Neuronal stem cell (in vitro differentiated cells): Measurements from ENCODE around the gene PRKCB.

Experiments used
- DNase-seq: peaks from one replicate; pipeline ENCODE4 v3.0.0-alpha.2; 2013; ENCODE audit warnings: low spot score
- H2AFZ ChIP-seq: one replicate; pipeline ENCODE4 v1.6.1; 2013; ENCODE audit warnings: mild to moderate bottlenecking, low read length, inconsistent platforms
- H2AK5ac ChIP-seq: 2 replicates; pipeline ENCODE4 v1.6.1; 2013; ENCODE audit warnings: low read depth, mild to moderate bottlenecking, inconsistent platforms, low read length, moderate library complexity, mixed read lengths
- H2BK120ac ChIP-seq: 2 replicates; pipeline ENCODE4 v1.6.1; 2013; ENCODE audit warnings: low read depth, mild to moderate bottlenecking, inconsistent platforms, low read length, moderate library complexity, mixed read lengths
- H2BK12ac ChIP-seq: one replicate; pipeline ENCODE4 v1.6.1; 2013; ENCODE audit warnings: low read length, inconsistent platforms
- H2BK15ac ChIP-seq: 2 replicates; pipeline ENCODE4 v1.6.1; 2013; ENCODE audit warnings: mild to moderate bottlenecking, low read length, inconsistent platforms, mixed read lengths
- H2BK5ac ChIP-seq: one replicate; pipeline ENCODE4 v1.6.1; 2013; ENCODE audit warnings: inconsistent platforms, mild to moderate bottlenecking, low read length, moderate library complexity
- H3K14ac ChIP-seq: one replicate; pipeline ENCODE4 v1.6.1; 2013; ENCODE audit warnings: low read length, inconsistent platforms
- H3K18ac ChIP-seq: 2 replicates; pipeline ENCODE4 v1.6.1; 2013; ENCODE audit warnings: low read length, inconsistent platforms
- H3K23ac ChIP-seq: 2 replicates; pipeline ENCODE4 v1.6.1; 2013; ENCODE audit warnings: low read depth, mild to moderate bottlenecking, mixed read lengths, low read length, inconsistent platforms; ENCODE audit not compliant: poor library complexity
- H3K27ac ChIP-seq: replicated peaks from 3 replicates; pipeline ENCODE4 v1.5.1; 2013; ENCODE audit warnings: low read length, inconsistent platforms
- H3K27me3 ChIP-seq, 3 experiments: 2 replicates each; pipeline ENCODE4 v1.6.1; 2013; ENCODE audit warnings: low read length in 3 of 3, mild to moderate bottlenecking in 2 of 3, inconsistent platforms in 1 of 3, low read depth in 1 of 3, mixed read lengths in 1 of 3, moderate library complexity in 1 of 3; ENCODE audit not compliant: control insufficient read depth in 3 of 3, insufficient read depth in 3 of 3
- H3K36me3 ChIP-seq, 2 donors: replicated peaks in 1 of 2; 2 replicates each; pipeline ENCODE4 v1.6.1; 2013; ENCODE audit warnings: low read length in 2 of 2; ENCODE audit not compliant: control insufficient read depth in 2 of 2, insufficient read depth in 2 of 2
- H3K4ac ChIP-seq: 2 replicates; pipeline ENCODE4 v1.6.1; 2013; ENCODE audit warnings: inconsistent platforms, mild to moderate bottlenecking, low read length, moderate library complexity
- H3K4me1 ChIP-seq, 2 donors: 1 replicate in 1 of 2; 2 replicates in 1 of 2; pipeline ENCODE4 v1.6.1; 2013; ENCODE audit warnings: low read length in 2 of 2, low read depth in 1 of 2; ENCODE audit not compliant: control insufficient read depth in 2 of 2, insufficient read depth in 1 of 2
- H3K4me2 ChIP-seq: one replicate; pipeline ENCODE4 v1.6.1; 2013; ENCODE audit warnings: mild to moderate bottlenecking, low read length, inconsistent platforms; ENCODE audit not compliant: insufficient read depth, poor library complexity, severe bottlenecking
- H3K4me3 ChIP-seq, 2 donors: 2 replicates each; pipeline ENCODE4 v1.5.1; 2013; ENCODE audit warnings: low read length in 2 of 2, mild to moderate bottlenecking in 2 of 2, inconsistent platforms in 1 of 2, moderate library complexity in 1 of 2
- H3K79me1 ChIP-seq: one replicate; pipeline ENCODE4 v1.6.1; 2013; ENCODE audit warnings: low read depth, mild to moderate bottlenecking, inconsistent platforms, low read length, moderate library complexity
- H3K9ac ChIP-seq: one replicate; pipeline ENCODE4 v1.6.1; 2013; ENCODE audit warnings: mild to moderate bottlenecking, low read depth, low read length, inconsistent platforms; ENCODE audit not compliant: poor library complexity
- H3K9me3 ChIP-seq, 2 donors: replicated peaks in 1 of 2; 2 replicates each; pipeline versions ENCODE3 to v1.6.1; 2013; ENCODE audit warnings: low read length in 2 of 2, mild to moderate bottlenecking in 2 of 2, inconsistent platforms in 1 of 2, low read depth in 1 of 2, mixed read lengths in 1 of 2, moderate library complexity in 1 of 2; ENCODE audit not compliant: control insufficient read depth in 2 of 2, insufficient read depth in 1 of 2
- H4K8ac ChIP-seq: one replicate; pipeline ENCODE4 v1.6.1; 2013; ENCODE audit warnings: low read depth, mild to moderate bottlenecking, inconsistent platforms, low read length, moderate library complexity
- H4K91ac ChIP-seq: one replicate; pipeline ENCODE4 v1.6.1; 2013; ENCODE audit warnings: low read length, low read depth, mild to moderate bottlenecking, inconsistent platforms; ENCODE audit not compliant: poor library complexity
- WGBS, 2 donors: extraction: QIAGEN DNeasy Blood & Tissue Kit; methylation state at CpG; one replicate each; pipeline ENCODE4 v1.1.7; 2013; ENCODE audit warnings: missing lambda C conversion rate in 2 of 2, mixed read lengths in 1 of 2; ENCODE audit not compliant: insufficient read length in 2 of 2, insufficient replicate concordance in 1 of 2; ENCODE audit errors: extremely low coverage in 2 of 2; 5-methylcytosine and 5-hydroxymethylcytosine counted together

The PRKCB gene

GRCh38 chr16:24208710-24209109 lies 372.9 kb downstream of the PRKCB start:
- H3K27me3 ChIP-seq: peaks cover 0 to 22% (median 0%) of the 10 kb centered on the region in 3 experiments
- no CpG with 5 or more reads among the region's 5 CpGs for WGBS, 2 donors
- H3K9me3 ChIP-seq: peaks cover 0 to 2% of the 10 kb centered on the region in 2 donors
- H2AK5ac ChIP-seq: no peak overlapping the region
- H3K27ac ChIP-seq: no peak overlapping the region
- no peak overlapping the region for H3K4ac ChIP-seq
- no peaks in the 10 kb centered on the region for H3K79me1 ChIP-seq
- no peak overlapping the region for H2BK12ac ChIP-seq
- H3K36me3 ChIP-seq: no peaks in the 10 kb centered on the region
- H3K23ac ChIP-seq: no peak overlapping the region
- peak; percentile 82 for DNase-seq
- H2AFZ ChIP-seq: no peak overlapping the region
- no peak overlapping the region for H3K4me3 ChIP-seq
- no peak overlapping the region for H3K9ac ChIP-seq
- H3K18ac ChIP-seq: no peak overlapping the region
- H4K8ac ChIP-seq: no peak overlapping the region
- H2BK120ac ChIP-seq: no peak overlapping the region
- no peak overlapping the region for H3K4me2 ChIP-seq
- peaks cover 0 to 14% of the 10 kb centered on the region in 2 donors for H3K4me1 ChIP-seq
- H3K14ac ChIP-seq: no peak overlapping the region
- no peak overlapping the region for H2BK15ac ChIP-seq
- H2BK5ac ChIP-seq: no peak overlapping the region
- H4K91ac ChIP-seq: no peak overlapping the region

DNA sequence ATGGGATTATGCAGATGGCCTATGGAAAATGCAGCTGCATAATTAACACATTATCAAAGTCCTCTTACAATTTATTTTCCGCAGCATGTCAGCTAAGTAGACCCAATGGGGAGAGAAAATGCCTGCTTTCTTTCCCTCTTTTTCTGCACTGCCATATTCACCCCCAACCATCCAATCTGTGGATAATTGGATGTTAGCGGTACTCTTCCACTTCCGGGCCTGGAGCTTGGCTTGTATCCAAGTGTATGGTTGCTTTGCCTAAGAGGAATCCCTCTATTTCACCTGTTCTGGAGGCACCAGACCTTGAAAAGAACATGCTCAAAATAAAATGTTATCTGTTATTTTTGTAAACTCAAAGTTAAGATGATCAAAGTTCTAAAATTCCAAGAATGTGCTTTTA lies 379.2 kb downstream of the PRKCB start:
- Histone ChIP-seq H3K18ac (no peak overlapping the region), H3K79me1 (no peaks in the 10 kb centered on the region), H2BK120ac (no peak overlapping the region), H3K4me3 (no peak overlapping the region), H2AFZ (no peak overlapping the region), H3K27me3 (peaks cover 0 to 4% (median 0%) of the 10 kb centered on the region in 3 experiments), H2BK5ac (no peak overlapping the region), H4K8ac (no peak overlapping the region), H4K91ac (no peak overlapping the region), H3K4ac (no peak overlapping the region), H2AK5ac (no peak overlapping the region), H3K9me3 (peaks cover 0 to 2% of the 10 kb centered on the region in 2 donors), H2BK12ac (no peak overlapping the region), H3K27ac (no peak overlapping the region), H3K4me2 (no peak overlapping the region), H3K9ac (no peak overlapping the region), H2BK15ac (no peak overlapping the region), H3K36me3 (no peaks in the 10 kb centered on the region), H3K4me1 (peaks cover 0 to 2% of the 10 kb centered on the region in 2 donors), H3K23ac (no peak overlapping the region), H3K14ac (no peak overlapping the region)
- no CpG with 5 or more reads among the region's 3 CpGs for WGBS, 2 donors
- no peak for DNase-seq

- Histone ChIP-seq H4K91ac (no peak overlapping the region), H2BK120ac (no peak overlapping the region), H2BK15ac (no peak overlapping the region), H2BK12ac (no peak overlapping the region), H3K27me3 (peaks cover 0 to 2% (median 0%) of the 10 kb centered on the region in 3 experiments), H2AFZ (no peak overlapping the region), H3K4me1 (peaks cover 0 to 2% of the 10 kb centered on the region in 2 donors), H3K9ac (no peak overlapping the region), H3K27ac (no peak overlapping the region), H3K18ac (no peak overlapping the region), H3K4me3 (no peak overlapping the region), H3K23ac (no peak overlapping the region), H3K14ac (no peak overlapping the region), H3K79me1 (no peaks in the 10 kb centered on the region), H3K4ac (no peak overlapping the region), H3K9me3 (no peaks in the 10 kb centered on the region), H3K36me3 (no peaks in the 10 kb centered on the region), H4K8ac (no peak overlapping the region), H2BK5ac (no peak overlapping the region), H3K4me2 (no peak overlapping the region), H2AK5ac (no peak overlapping the region)
- no peak for DNase-seq
These were observed 381.2 kb downstream of the PRKCB start for GRCh38 chr16:24216961-24217360.

GRCh38 chr16:24217461-24217860 lies 381.7 kb downstream of the PRKCB start:
- H4K8ac ChIP-seq: no peak overlapping the region
- no peak overlapping the region for H2AK5ac ChIP-seq
- no peak overlapping the region for H3K4me2 ChIP-seq
- H3K18ac ChIP-seq: no peak overlapping the region
- no peak for DNase-seq
- H3K9ac ChIP-seq: no peak overlapping the region
- no peak overlapping the region for H3K4me3 ChIP-seq
- no peak overlapping the region for H3K23ac ChIP-seq
- WGBS, 2 donors: no CpG with 5 or more reads among the region's 3 CpGs
- no peak overlapping the region for H2BK5ac ChIP-seq
- H3K27ac ChIP-seq: no peak overlapping the region
- H3K9me3 ChIP-seq: no peaks in the 10 kb centered on the region
- no peak overlapping the region for H2AFZ ChIP-seq
- no peak overlapping the region for H2BK120ac ChIP-seq
- no peak overlapping the region for H3K4ac ChIP-seq
- no peak overlapping the region for H2BK12ac ChIP-seq
- peaks cover 0 to 2% (median 0%) of the 10 kb centered on the region in 3 experiments for H3K27me3 ChIP-seq
- no peak overlapping the region for H4K91ac ChIP-seq
- H3K14ac ChIP-seq: no peak overlapping the region
- H3K4me1 ChIP-seq: peaks cover 0 to 2% of the 10 kb centered on the region in 2 donors
- H2BK15ac ChIP-seq: no peak overlapping the region
- no peaks in the 10 kb centered on the region for H3K36me3 ChIP-seq
- no peaks in the 10 kb centered on the region for H3K79me1 ChIP-seq
